Hematopoietic multipotent progenitor cell treated with erythropoietin and hydrocortisone succinate and interleukin-3 and kit ligand, for 4 days (in vitro differentiated cells): ENCODE data around the gene RPS28.
A peak's percentile ranks its signal among the peaks of the same experiment; 100 is the strongest.
"Not testable (repeated sequence)": the region's sequence is repeated elsewhere in the genome, so short reads cannot be mapped to it uniquely, and the experiment has no call there.

Source experiments
- DNase-seq: peaks from one replicate; pipeline ENCODE4 v3.0.0-alpha.2; 2015

RPS28 gene

DNA sequence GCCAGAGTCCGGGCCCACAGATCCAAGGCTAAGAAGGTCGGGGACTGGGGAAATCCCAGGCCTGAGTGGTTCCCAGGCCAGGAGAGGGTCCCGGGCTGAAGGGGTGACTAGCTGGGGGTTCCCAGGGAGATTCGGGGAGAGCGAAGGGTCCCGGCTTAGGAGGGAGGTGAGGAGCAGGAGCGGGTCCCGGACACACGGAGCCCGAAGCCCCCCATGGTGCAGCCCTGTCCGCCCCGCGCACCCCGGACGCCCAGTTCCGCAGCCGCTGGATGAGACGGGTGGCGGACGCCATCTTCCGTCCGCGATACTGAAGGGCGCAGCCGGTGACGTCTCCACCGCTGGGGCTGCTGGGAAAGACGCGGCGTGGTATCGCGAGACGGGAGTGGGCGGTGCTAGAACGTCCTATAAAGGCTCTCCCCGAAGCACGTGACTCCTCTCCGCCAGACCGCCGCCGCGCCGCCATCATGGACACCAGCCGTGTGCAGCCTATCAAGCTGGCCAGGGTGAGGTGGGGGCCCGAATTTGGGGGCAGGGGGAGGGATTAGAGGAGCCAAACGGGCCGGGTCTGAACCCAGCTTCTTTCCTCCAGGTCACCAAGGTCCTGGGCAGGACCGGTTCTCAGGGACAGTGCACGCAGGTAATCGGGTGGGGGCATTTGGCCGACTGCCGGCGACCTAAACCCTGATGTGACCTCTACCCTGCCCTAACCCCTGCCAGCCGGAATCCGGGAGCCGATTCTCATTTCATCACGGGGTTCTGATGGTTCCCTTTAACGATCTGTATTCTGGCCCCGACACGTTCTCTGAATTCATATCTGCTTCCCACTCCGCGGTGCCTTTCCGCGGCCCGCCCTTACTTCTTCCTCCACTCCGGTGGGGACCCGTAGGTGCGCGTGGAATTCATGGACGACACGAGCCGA, at the start of gene RPS28, which contains the start of gene NDUFA7:
Gene RPS28 (plus strand): TSS at position 430 of the 919 bp plus-strand sequence. CDS start 35 bp downstream, at position 465.
Gene NDUFA7 (minus strand): TSS at position 309 of the 919 bp plus-strand sequence. CDS start 17 bp downstream, at position 292.
- DNase-seq: peak; percentile 98

DNA sequence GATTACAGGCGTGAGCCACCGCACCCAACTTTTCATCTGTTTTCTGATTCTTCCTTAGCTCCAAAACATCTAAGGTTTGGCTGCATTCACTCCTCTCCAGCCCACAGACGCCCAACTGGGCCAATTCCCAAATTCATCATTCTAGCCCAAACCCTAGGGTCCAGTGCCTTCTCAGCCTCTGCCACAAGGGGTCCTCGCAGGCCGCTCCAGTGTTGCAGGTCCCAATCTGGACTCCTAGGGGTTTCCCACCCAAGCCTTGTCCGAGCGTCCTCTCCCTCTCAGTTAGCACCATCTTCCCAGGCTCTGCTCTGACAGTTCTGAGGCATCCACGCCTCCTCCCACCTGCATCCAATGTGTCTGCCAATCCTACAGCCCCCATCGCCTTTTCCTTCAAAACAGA, 44.8 kb upstream of the RPS28 start:
- not testable (repeated sequence) for DNase-seq

DNA sequence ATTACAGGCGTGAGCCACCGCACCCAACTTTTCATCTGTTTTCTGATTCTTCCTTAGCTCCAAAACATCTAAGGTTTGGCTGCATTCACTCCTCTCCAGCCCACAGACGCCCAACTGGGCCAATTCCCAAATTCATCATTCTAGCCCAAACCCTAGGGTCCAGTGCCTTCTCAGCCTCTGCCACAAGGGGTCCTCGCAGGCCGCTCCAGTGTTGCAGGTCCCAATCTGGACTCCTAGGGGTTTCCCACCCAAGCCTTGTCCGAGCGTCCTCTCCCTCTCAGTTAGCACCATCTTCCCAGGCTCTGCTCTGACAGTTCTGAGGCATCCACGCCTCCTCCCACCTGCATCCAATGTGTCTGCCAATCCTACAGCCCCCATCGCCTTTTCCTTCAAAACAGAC, 30.0 kb upstream of the RPS28 start:
- not testable (repeated sequence) for DNase-seq

DNA sequence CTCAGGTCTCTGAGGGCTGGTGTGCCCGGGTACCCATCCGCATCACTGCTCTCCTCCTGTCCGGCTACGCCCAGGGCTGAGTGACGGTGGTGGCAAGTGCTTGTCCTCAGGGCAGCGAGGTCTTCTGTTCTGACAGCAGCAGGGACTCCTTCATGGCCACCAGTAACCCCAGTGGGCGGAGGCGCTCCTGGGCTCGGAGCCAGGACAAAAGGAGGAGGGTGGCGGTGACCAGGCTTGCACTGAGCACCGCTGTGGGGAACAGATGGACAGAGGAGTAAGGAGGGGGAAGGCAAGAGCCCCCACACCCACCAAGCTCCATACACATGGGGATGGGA, 19.0 kb upstream of the RPS28 start:
- DNase-seq: peak; percentile 42

DNA sequence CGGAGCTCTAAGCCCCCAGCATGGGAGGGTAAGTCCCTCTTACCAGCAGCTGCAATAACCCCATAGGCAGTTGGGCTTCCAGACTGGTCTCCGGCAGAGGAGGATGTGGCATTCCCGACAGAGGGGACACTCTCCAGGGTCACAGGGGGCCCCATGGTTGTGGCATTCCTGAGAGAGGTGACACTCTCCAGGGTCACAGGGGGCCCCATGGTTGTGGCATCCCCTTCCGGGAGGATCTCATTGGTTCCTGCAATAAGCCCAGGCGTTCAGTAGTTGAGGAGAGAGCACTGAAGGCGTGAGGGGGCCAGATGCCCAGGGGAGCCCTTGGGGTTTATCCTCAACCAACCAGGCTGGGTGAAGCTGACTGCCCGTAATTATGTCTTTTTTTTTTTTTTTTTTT, 18.6 kb upstream of the RPS28 start:
- no peak for DNase-seq

DNA sequence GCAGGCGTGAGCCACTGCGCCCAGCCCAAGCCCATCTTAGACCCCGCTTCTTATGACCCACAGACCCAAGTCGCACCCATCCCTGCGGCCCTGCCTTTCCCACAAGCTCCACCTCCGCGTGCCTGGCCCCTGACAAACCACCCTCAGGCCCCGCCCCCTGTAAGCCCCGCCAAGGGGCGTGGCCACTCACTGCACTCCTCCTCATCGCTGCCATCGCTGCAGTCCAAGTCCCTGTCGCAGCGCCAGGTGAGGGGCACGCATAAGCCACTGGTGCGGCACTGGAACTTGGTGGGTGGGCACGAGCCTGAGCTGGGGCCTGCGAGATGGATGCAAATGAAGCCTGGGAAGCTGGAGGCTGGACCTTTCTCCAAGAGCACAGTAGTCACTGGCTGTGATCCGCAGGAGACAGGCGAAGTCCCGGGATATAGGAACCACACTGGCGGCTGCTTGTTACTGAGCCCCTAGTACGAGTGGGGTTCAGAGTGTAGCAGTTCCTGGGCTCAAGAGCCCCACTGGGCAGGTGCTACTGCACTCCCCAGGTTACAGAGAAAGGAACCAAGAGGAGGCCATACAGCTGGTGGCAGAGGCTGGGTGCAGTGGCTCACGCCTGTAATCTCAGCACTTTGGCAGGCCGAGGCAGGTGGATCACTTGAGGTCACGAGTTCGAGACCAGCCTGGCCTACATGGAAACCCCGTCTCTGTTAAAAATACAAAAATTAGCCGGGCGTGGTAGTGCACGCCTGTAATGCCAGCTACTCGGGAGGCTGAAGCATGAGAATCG, 16.3 kb upstream of the RPS28 start:
- peak; percentile 54 for DNase-seq

DNA sequence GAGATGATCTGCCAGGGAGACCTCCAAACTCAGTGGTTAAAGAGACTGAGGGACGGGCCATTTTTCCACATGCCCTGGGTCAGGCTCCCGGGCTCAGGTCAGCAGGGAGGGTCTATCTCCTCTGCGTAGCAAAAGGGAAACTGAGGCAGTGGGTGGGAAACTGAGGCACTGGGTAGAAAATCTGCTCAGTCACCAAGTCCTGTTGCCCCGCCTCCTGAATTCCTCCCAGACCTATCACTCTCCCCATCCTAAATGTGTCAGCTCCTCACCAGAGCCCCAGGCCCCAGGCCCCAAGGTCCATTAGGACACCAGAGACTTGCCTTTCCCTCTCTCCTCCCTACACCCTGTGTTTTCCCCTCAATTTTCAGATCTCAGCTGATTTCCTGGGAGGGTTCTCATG, 15.5 kb upstream of the RPS28 start:
- no peak for DNase-seq

DNA sequence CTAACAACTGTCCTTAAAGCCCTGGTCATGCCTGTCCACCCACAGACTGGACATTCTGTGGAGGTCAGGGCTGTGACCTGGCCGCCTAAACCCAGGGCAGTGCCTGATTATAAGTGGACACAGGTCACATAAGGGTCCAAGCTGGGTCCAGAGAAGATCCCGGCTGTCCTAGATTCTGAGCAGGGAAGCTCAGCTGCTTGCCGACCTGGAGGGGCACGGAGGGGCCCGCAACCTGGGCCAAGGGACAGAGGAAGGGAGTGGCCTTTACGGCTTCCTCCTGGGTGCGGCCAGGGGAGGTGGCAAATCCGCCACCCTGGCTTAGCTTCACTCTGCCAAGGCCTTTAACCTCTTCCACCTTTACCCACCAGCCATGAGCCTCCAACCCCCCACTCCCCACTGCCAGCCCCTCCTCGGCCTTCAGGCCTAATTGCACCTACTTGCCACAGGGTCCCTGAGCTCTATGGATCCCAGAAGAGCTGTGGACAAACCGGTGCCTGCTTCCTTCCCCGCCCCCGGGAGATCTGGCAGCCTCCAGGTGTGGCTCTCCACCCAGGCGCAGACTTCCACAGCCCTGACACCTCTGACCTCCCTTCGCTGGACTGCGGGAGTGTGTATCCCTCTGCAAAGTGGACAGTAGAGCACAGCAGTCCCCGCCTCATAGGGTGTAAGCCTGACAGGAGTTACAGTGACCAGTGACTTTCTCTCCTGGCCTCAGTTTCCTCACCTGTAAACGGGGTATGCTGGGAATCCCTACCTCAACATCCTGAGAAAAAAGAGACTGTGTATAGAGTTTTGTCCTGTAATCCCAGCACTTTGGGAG, 14.9 kb upstream of the RPS28 start:
- no peak for DNase-seq

DNA sequence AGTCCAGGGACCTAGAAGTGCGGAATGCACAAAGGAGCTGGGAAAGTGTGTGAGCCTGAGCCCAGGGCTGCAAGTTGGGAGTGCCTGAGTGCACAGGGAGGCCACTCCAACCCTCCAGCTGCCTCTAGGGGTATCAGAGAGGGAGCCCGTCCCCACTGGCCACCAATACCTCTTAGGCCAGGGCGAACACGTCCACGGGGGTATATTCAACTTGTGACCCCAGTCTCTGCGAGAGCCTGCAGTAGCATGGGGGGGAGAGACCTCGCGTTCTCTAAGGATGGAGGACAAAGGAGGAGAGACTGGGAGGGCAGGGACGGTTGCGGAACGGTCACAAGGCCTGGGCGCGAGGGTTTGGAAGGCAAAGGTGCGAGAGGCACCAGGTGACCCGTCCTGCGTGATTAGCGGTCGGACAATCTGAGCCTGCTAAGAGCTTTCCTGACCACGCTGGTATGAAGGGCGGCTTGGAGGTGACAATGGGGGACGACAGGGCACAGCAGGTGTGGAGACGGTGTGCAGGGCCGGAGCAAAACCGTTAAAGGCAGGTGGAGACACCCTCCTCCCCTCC, 13.8 kb upstream of the RPS28 start:
- peak; percentile 19 for DNase-seq

DNA sequence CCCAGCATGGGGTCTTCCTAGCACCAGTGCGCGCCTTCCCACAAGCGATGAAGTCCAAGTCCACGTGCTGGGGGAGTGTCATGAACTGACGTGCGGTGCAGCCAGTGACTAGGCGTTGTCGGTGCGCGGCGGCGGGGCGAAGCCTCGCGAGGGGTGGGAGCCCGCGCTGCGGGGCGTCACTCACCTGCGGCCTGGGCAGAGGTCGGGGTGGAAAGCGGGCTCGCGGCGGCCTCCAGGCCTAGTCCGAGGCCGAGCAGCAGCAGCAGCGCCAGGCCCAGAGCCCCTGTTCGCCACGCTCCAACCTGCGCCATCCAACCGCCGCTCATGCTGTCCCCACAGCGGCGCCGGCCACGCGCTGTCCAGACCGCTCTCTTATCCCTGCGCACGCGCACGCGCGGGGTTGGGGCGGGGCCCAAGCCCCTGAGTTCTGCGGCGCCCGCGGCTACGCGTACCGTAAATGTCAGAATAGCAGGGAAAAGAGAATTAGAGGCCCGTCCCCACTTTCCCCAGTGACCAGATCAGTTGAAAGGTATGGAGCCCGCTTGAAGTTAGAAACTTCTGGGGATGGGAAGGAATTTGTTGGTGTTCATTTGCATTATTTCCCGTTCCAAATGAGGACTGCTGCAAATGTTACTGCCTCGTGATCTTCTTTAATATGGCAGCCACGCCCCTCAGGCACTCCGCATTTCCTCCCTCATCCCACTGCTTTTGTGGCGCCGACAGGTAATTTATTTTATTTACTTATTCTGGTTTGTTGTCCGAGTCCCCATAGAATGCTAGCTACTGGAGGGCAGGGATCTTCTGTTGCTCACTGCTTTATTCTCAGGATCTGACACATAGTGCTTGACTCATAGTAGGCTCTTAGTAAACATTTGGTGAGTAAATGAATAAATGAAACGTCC, 13.1 kb upstream of the RPS28 start, which contains the start of gene CD320:
Gene CD320 (minus strand): TSS at position 394 of the 902 bp plus-strand sequence. CDS start 68 bp downstream, at position 326.
- DNase-seq: peak; percentile 95

DNA sequence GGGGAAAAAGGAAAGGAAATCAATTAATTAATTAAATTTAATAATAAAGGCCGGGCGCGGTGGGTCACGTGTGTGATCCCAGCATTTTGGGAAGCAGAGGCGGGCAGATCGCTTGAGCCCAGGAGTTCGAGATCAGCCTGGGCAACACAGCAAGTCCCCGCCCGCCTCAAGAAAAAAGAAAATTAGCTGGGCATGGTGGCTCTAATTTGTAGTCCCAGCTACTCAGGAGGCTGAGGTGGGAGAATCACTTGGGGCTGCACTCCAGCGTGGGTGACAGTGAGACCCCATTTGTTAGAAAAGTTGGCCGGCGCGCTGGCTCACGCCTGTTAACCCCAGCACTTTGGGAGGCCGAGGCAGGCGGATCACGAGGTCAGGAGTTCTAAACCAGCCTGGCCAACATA, 12.4 kb upstream of the RPS28 start:
- no peak for DNase-seq

DNA sequence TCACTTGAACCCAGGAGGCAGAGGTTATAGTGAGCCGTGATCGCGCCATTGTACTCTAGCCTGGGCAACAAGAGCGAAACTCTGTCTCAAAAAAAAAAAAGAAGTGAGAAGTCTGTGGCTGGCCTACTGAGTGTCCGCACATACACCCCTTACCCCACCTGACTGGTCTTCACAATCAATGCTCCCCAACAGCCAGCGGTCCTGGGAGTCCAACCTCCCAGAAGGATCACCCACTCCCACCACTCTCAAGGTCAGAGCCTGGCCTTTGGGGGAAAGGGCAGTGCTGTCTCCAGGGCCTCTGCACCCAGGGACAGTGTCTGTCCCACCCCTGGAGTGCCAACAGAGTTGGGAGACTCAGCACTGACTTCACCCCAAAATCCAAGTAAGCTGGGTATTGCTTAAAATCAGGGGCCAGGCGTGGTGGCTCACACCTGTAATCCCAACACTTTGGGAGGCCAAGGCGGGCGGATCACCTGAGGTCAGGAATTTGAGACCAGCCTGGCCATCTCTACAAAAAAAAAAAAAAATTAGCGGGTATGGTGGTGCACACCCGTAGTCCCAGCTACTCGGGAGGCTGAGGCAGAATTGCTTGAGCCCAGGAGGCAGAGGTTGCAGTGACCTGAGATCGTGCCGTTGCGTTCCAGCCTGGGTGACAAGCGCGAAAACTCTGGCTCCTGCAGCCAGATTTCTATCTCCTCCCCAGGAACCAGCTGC, 10.8 kb upstream of the RPS28 start:
- DNase-seq: no peak

DNA sequence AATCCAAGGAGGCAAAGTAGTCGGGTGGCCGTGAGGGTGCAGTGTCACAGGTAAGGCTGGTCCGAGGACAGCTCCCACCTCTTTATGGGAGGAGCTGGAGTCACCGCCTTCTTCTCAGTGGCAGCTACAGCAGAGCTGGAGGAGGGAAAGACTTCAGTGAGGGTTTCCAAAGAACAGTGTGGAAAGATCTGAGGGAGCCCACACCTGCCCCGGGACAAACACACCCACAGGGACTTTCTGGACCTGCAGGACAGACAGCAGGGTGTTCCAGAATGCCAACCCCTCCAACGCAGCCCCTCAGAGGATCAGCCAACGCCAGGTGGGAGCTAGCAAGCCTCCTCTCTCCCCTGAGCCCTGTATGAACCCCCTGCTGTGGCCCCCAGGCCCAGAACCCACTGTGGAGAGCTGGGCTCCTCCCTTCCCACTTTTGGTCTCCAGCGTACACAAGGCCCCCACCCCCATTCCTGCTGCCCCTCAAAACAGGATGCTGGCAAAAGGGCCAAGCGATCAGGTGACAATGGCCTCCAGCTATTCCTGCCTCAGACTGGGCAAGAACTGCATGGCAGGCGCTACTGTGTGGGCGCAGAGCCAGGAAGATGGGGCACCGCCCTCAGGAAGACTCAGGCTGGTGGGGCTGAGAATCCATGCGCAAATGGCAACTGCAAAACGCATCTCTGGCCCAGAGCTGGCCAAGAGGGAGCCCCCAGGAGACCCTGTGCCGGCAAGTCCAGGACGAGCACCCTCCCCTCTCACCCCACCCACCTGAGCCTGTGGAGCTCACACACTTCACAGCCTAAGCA, 9.6 kb upstream of the RPS28 start:
- peak; percentile 66 for DNase-seq

DNA sequence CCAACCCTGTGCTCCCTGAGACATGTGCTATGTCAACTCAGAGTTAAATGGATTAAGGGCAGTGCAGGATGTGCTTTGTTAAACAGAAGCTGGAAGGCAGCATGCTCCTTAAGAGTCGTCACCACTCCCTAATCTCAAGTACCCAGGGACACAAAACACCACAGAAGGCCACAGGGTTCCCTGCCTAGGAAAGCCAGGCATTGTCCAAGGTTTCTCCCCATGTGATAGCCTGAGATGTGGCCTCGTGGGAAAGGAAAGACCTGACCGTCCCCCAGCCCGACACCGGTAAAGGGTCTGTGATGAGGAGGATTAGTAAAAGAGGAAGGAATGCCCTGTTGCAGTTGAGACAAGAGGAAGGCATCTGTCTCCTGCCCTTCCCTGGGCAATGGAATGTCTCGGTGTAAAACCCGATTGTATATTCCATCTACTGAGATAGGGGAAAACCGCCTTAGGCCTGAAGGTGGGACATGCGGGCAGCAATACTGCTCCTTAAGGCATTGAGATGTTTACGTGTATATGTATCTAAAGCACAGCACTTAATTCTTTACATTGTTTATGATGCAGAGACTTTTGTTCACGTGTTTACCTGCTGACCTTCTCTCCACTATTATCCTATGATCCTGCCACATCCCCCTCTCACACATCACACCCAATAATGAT, 6.2 kb upstream of the RPS28 start:
- not testable (repeated sequence) for DNase-seq

DNA sequence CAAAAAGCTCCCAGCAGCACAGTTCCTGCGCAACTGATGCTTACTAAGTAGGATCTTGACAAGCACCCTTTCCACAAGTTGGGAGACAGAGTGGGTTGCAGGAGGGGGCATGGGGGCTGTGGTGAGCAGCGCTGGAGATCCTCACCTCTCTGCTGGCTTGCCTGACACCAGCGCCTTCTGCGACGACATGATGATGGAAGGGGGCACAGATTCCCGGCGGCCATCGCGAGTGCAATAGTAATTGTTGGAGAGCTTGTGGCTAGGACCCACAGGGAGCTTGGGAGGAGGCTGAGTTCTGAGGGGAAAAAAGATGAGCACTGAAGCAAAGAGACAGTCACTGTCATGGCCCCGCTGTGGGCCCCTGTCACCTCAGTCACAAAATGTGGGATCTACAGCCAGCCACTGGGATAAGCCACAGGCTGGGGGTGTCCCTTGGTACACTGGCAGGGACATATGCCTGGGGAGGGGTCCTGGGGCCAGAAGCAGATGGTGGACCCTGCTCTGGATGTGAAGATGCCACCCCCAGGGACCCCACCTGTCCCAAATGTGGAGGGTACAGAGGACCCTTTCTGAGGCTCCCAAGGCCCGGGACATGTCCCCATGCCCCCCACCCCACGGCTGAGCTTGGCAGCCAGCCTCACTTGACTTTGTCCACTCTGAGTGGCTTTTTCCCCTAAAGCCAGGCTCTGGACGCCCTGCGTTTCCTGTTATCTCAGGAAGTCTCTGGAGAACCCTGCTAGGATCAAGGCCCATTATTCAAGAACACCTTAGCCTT, 4.8 kb upstream of the RPS28 start:
- DNase-seq: no peak

DNA sequence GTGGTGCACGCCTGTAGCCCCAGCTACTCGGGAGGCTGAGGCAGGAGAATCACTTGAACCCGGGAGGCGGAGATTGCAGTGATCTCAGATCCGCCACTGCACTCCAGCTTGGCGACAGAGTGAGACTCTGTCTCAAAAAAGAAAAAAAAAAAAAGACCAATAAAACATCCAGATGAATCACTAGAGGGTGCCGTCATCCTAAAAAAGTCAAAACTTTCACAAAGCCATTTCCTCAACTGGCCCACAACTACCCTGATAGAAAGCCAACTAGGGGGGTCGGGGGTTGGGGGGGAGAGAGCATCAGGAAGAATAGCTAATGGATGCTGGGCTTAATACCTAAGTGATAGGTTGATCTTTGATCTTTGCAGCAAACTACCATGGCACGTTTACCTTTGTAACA, 2.5 kb upstream of the RPS28 start:
- peak; percentile 55 for DNase-seq

DNA sequence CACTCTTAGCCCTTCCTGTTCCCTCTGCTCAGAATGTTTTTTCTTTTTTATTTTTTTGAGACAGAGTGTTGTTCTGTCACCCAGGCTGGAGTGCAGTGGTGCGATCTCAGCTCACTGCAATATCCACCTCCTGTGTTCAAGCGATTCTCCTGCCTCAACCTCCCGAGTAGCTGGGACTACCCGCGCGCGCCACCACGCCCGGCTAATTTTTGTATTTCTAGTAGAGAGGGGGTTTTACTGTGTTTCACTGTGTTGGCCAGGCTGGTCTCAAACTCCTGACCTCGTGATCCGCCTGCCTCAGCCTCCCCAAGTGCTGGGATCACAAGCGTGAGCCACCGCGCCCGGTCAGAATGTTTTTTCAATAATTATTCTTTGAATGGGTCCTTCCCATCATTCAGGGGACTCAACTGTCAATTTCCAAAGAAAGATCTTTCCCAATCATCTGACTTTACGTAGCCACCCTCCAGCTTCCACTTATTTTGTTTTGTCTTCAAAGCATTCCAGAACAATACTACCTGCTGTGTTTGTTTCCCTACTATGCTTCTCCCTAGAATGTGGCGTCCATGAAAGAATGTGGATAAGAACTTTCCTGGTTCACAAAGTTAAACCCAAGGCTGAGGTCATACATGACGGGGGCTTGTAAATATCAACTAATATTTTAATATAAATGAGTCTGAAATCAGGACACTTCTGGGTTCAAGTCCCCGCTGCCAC, 1.3 kb upstream of the RPS28 start:
- DNase-seq: no peak

DNA sequence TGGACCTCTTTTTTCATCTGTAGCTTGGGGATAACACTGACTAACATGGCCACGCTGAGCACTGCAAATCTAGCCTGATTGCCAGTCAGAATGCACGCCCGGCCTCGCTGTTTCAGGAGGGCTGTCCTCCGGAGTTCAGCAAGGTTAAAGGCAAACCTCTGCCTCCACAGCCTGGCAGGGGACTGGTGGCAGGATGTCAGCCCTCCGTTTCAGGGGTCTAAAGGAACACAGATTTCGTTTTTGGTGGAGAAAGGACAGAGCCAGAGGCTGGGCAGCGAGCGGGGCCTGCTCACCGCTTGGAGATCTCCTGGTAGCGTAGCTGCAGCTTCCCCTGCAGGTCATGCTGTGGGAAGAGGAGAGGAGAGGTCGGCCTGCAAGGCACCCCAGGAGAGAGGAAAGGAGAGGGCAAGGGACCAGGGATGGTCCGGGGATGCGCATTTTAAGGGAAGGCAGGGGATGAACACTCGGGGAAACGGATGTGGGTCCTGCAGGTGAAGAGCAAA, 681 bp upstream of the RPS28 start:
- DNase-seq: peak; percentile 34
